Fibroblast of the aortic adventitia (primary cell): Measurements from ENCODE around the gene URB2. TPM values are rescaled to one million over a fixed set of nuclear protein-coding genes. Genes with fewer than 3 reads are reported as not detected.

Experiments used
- DNase-seq: peaks from one replicate; pipeline ENCODE4 v3.0.0-alpha.2; 2010; ENCODE audit warnings: low read depth
- H3K4me3 ChIP-seq: 2 replicates; pipeline ENCODE4 v1.5.1; 2011; ENCODE audit warnings: low read depth, mild to moderate bottlenecking, control low read depth, low read length, moderate library complexity
- total RNA-seq: library from RNA; depleted of rRNA; stranded (reverse); fragments of >200 nt; gene quantifications from 2 replicates; pipeline ENCODE4 v1.2.3, GENCODE V29; 2012; ENCODE audit warnings: low replicate concordance
- TF ChIP-seq, protein P1 (sequence below): IDR thresholded peaks from 2 replicates; pipeline ENCODE4 v1.5.1; 2011; ENCODE audit warnings: mild to moderate bottlenecking, low read length, control low read depth, inconsistent platforms; ENCODE audit not compliant: insufficient read depth

Gene URB2
- total RNA-seq, 1 donor, result 9.6 TPM

DNA sequence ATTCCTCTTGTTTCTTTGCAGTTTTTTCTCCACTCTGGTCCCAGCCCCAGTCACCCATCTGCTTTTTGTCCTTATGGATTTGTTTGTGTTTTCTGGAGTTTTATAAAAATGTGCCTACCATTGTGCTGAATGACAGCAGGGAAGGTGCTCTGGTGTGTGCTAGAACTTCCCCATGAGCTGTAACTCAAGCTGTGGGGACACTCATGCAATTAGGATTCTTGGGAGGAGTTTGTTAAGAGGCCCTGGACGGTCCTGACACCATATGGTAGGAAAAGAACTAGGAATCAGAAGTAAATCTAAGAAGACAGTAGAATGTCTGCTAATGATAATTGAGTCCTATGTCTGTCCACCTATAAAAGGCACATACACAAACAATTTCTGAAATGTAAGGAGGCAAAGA is 27.4 kb downstream of the URB2 start:
- H3K4me3 ChIP-seq, result no peak overlapping the region
- TF ChIP-seq, protein P1, sequence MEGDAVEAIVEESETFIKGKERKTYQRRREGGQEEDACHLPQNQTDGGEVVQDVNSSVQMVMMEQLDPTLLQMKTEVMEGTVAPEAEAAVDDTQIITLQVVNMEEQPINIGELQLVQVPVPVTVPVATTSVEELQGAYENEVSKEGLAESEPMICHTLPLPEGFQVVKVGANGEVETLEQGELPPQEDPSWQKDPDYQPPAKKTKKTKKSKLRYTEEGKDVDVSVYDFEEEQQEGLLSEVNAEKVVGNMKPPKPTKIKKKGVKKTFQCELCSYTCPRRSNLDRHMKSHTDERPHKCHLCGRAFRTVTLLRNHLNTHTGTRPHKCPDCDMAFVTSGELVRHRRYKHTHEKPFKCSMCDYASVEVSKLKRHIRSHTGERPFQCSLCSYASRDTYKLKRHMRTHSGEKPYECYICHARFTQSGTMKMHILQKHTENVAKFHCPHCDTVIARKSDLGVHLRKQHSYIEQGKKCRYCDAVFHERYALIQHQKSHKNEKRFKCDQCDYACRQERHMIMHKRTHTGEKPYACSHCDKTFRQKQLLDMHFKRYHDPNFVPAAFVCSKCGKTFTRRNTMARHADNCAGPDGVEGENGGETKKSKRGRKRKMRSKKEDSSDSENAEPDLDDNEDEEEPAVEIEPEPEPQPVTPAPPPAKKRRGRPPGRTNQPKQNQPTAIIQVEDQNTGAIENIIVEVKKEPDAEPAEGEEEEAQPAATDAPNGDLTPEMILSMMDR, result no peak
- no peak for DNase-seq

GRCh38 chr1:229655781-229656180 is 29.7 kb downstream of the URB2 start:
- TF ChIP-seq, protein P1, result no peak
- no peak for DNase-seq
- no peak overlapping the region for H3K4me3 ChIP-seq

DNA sequence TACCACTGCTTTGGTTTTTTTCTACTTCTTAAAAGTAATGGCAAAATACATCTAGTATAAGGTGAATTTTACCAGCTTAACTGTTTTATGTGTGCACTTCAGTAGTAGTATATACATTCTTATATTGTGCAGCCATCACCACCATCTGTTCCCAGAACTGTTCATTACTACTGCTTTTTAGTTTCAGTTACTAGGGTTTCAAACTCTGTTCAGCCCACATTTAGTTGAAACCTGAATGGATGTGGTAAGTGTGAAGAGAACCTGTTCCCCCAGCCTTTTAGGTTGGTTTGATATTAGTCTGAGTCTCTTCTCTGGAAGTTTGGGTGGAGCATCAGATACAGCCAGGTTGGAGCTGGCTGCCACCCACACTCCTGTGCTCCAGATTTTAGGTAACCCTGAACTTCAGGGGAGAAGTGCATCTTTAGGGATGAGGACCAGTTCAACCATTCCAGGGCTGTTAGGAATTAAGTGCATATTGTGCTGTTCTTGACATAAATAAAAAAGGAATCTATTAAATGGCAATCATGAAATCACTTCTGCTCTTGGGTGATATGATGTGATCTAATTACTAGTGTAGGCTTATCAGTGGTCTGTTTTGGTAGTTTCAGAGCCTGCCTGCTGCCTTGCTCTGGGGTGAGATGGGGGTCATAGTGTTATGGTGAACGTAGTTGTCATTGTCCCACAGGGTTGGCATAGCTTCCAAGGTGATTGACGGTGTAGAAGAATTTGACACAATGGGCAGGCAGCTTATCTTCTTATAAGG is 32.1 kb downstream of the URB2 start:
- no peak for DNase-seq

GRCh38 chr1:229661022-229661877 is 35.2 kb downstream of the URB2 start:
- no peak overlapping the region for H3K4me3 ChIP-seq
- peak; percentile 74 for DNase-seq

More for the DNA sequence above, 32.1 kb downstream of the URB2 start:
- H3K4me3 ChIP-seq, result no peak overlapping the region
- TF ChIP-seq, protein P1, result no peak

DNA sequence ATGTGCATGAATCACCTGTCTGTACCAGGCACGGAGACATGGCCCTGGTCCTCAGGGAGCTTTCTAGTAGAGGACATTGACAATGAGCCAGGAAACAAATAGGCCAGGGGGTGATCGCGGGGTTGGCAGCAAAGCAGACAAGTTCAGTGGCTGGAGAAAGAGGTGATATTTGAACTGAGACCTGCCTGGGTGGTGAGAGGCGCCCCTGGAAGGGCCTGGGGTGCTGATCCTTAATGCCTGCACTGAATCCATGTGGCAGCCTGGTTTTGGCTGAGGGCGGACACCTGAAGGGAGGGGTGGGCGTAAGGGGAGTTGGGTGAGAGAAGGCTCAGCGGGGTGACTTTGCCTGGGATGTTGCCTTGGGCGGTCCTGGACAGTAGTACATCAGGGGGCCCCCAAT is 35.9 kb downstream of the URB2 start:
- H3K4me3 ChIP-seq, result no peak overlapping the region
- DNase-seq, result no peak
- TF ChIP-seq, protein P1, result no peak

More at GRCh38 chr1:229661022-229661877, 35.2 kb downstream of the URB2 start:
- TF ChIP-seq, protein P1, result peak; percentile 96

DNA sequence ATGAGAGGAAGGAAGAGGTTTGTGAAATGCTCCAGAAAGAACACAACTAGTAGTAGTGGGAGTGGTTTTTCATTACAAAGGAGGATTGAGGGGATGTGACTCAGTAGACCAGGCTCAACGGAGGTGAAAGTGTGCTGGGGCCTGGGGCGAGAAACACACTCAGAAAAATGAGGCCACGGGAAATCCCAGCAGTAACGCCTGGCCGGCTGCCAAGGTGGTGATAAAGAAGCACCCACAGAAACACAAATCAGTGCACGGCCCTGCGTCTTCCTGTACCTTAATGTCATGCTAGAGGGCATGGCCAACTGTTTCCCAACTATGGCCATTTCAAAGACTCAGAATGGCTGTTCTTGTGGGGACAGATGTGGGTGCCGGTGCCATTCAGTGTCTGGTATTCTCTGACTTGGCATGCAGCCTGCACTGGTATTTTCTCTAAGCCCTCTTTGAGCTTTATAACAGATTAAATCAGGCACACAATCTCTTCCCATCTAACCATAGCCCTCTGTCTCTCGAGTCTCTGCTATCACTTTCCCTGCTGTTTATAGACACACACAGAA is 38.2 kb downstream of the URB2 start:
- H3K4me3 ChIP-seq, result no peak overlapping the region
- TF ChIP-seq, protein P1, result no peak
- DNase-seq, result no peak
